ENCODE data around the gene BEGAIN. TPM values are rescaled to one million over a fixed set of nuclear protein-coding genes. Genes with fewer than 3 reads are reported as not detected.

BEGAIN gene
- polyA plus RNA-seq, 1 donor from 2014 or later, result 10.9 TPM

- no peak overlapping the region for H3K27ac ChIP-seq (ENCODE audit: low read length)
- H3K4me3 ChIP-seq (ENCODE audit: low read length), result no peak overlapping the region
- no peaks in the 10 kb centered on the region for H3K27me3 ChIP-seq (ENCODE audit: insufficient read depth, low read depth, low read length)
- H3K79me2 ChIP-seq (replicated peaks; ENCODE audit: insufficient read depth, low read length), result no peaks in the 10 kb centered on the region
- H3K9me3 ChIP-seq (ENCODE audit: low read length), result no peaks in the 10 kb centered on the region
- no peak overlapping the region for H2AFZ ChIP-seq (ENCODE audit: low read depth, low read length)
- H3K36me3 ChIP-seq (ENCODE audit: insufficient read depth, low read length), result no peaks in the 10 kb centered on the region
- no peak overlapping the region for H3K4me2 ChIP-seq (ENCODE audit: low read length)
- no peaks in the 10 kb centered on the region for H4K20me1 ChIP-seq (ENCODE audit: insufficient read depth)
- no peak for TF ChIP-seq MXI1 (conservative IDR thresholded peaks at IDR 0.05; ENCODE audit: poor library complexity, severe bottlenecking)
- no peak for TF ChIP-seq SMC3 (conservative IDR thresholded peaks at IDR 0.05; ENCODE audit: poor library complexity)
- TF ChIP-seq EP300 (conservative IDR thresholded peaks at IDR 0.05; ENCODE audit: poor library complexity, severe bottlenecking), result no peak
- no peak for TF ChIP-seq POLR2AphosphoS5 (IDR thresholded peaks at IDR 0.05)
- TF ChIP-seq RAD21 (conservative IDR thresholded peaks at IDR 0.05), result no peak
- TF ChIP-seq EZH2 (IDR thresholded peaks at IDR 0.05; ENCODE audit: borderline replicate concordance, insufficient read depth, low read length, poor library complexity, severe bottlenecking), result no peak
- no peak for TF ChIP-seq CTCF (IDR thresholded peaks at IDR 0.05; ENCODE audit: poor library complexity, severe bottlenecking)
- TF ChIP-seq TAF1 (IDR thresholded peaks at IDR 0.05; ENCODE audit: low read depth), result no peak
- TF ChIP-seq REST (IDR thresholded peaks at IDR 0.05; ENCODE audit: borderline replicate concordance), result no peak
- H3K9me2 ChIP-seq (ENCODE audit: insufficient read depth, low read length), result no peaks in the 10 kb centered on the region
- no peaks in the 10 kb centered on the region for H3F3A ChIP-seq (ENCODE audit: insufficient read depth, low read length, poor library complexity, severe bottlenecking)
- no peak overlapping the region for H3K9ac ChIP-seq (ENCODE audit: low read length)
Observed at GRCh38 chr14:100575266-100575995, 11.8 kb downstream of the BEGAIN start.

GRCh38 chr14:100574642-100575031 is 12.6 kb downstream of the BEGAIN start:
- Histone ChIP-seq H3K4me2 (ENCODE audit: low read length) (no peak overlapping the region), H3K79me2 (replicated peaks; ENCODE audit: insufficient read depth, low read length) (peaks cover 2% of the 10 kb centered on the region), H2AFZ (ENCODE audit: low read depth, low read length) (no peak overlapping the region), H3K27me3 (ENCODE audit: insufficient read depth, low read depth, low read length) (peaks cover under 1% of the 10 kb centered on the region), H3K36me3 (ENCODE audit: insufficient read depth, low read length) (no peaks in the 10 kb centered on the region), H3K27ac (ENCODE audit: low read length) (no peak overlapping the region), H3K4me3 (ENCODE audit: low read length) (no peak overlapping the region), H3K9me3 (ENCODE audit: low read length) (no peaks in the 10 kb centered on the region), H4K20me1 (ENCODE audit: insufficient read depth) (no peaks in the 10 kb centered on the region), H3K9me2 (ENCODE audit: insufficient read depth, low read length) (no peaks in the 10 kb centered on the region), H3F3A (ENCODE audit: insufficient read depth, low read length, poor library complexity, severe bottlenecking) (no peaks in the 10 kb centered on the region), H3K9ac (ENCODE audit: low read length) (no peak overlapping the region)
- TF ChIP-seq RAD21 (conservative IDR thresholded peaks at IDR 0.05), result no peak
- no peak for TF ChIP-seq EZH2 (IDR thresholded peaks at IDR 0.05; ENCODE audit: borderline replicate concordance, insufficient read depth, low read length, poor library complexity, severe bottlenecking)
- no peak for TF ChIP-seq TAF1 (IDR thresholded peaks at IDR 0.05; ENCODE audit: low read depth)
- no peak for TF ChIP-seq MXI1 (conservative IDR thresholded peaks at IDR 0.05; ENCODE audit: poor library complexity, severe bottlenecking)
- TF ChIP-seq CTCF (IDR thresholded peaks at IDR 0.05; ENCODE audit: poor library complexity, severe bottlenecking), result no peak
- TF ChIP-seq REST (IDR thresholded peaks at IDR 0.05; ENCODE audit: borderline replicate concordance), result no peak
- no peak for TF ChIP-seq POLR2AphosphoS5 (IDR thresholded peaks at IDR 0.05)
- TF ChIP-seq SMC3 (conservative IDR thresholded peaks at IDR 0.05; ENCODE audit: poor library complexity), result no peak
- TF ChIP-seq EP300 (conservative IDR thresholded peaks at IDR 0.05; ENCODE audit: poor library complexity, severe bottlenecking), result no peak
